Heart left ventricle (tissue), 16 donors: ENCODE measurements around the gene SEZ6L2. TPM values are rescaled to one million over a fixed set of nuclear protein-coding genes. Genes with fewer than 3 reads are reported as not detected.

ENCODE experiments used
- ATAC-seq, 4 donors: fragments of 200-7000 bp; cut with Tn5 transposase; one replicate each; pipeline ENCODE4 v1.9.1; 2020 to 2022; ENCODE audit warnings: moderate library complexity in 4 of 4, mild to moderate bottlenecking in 3 of 4, moderate number of reproducible peaks in 1 of 4
- DNase-seq, 5 donors: peaks; one replicate each; pipeline ENCODE4 v3.0.0-alpha.2; 2020
- H3K27ac ChIP-seq, 12 donors: fragments of 200-600 bp; sonication (generic) in 4 of 12; one replicate each; pipeline versions ENCODE4 v1.5.0 to v1.8.0; 2016 to 2022; ENCODE audit warnings: mild to moderate bottlenecking in 2 of 12
- H3K27me3 ChIP-seq, 9 donors: fragments of 200-600 bp; sonication (generic) in 2 of 9; one replicate each; pipeline versions ENCODE4 v1.5.1 to v1.8.0; 2016 to 2022; ENCODE audit warnings: mild to moderate bottlenecking in 3 of 9
- H3K36me3 ChIP-seq, 9 donors: fragments of 200-600 bp; sonication (generic) in 2 of 9; one replicate each; pipeline versions ENCODE4 v1.5.0 to v1.8.0; 2018 to 2022; ENCODE audit warnings: mild to moderate bottlenecking in 2 of 9
- H3K4me1 ChIP-seq, 12 donors: fragments of 200-600 bp; sonication (generic) in 4 of 12; one replicate each; pipeline versions ENCODE4 v1.5.0 to v1.8.0; 2016 to 2022; ENCODE audit warnings: mild to moderate bottlenecking in 3 of 12
- H3K4me3 ChIP-seq, 12 donors: fragments of 200-600 bp; sonication (generic) in 4 of 12; one replicate each; pipeline versions ENCODE4 v1.5.0 to v1.8.0; 2017 to 2022; ENCODE audit warnings: mild to moderate bottlenecking in 9 of 12, moderate library complexity in 4 of 12
- H3K9me3 ChIP-seq, 12 donors: fragments of 200-600 bp; sonication (generic) in 4 of 12; one replicate each; pipeline versions ENCODE4 v1.5.0 to v1.8.0; 2016 to 2022; ENCODE audit warnings: mild to moderate bottlenecking in 1 of 12
- POLR2A ChIP-seq, 2 donors: fragments of 450-650 bp; IDR thresholded peaks; one replicate each; pipeline ENCODE4 v1.6.1; 2017; ENCODE audit warnings: antibody characterized with exemption in 2 of 2, mild to moderate bottlenecking in 2 of 2, moderate library complexity in 2 of 2
- WGBS, 4 donors: extraction: QIAGEN DNeasy Blood & Tissue Kit in 2 of 4; methylation state at CpG; one replicate each; pipeline versions ENCODE4 v1.1.5 to v1.1.7; 2013 to 2018; 5-methylcytosine and 5-hydroxymethylcytosine counted together
- intact Hi-C, 10 donors: fragments of 100-400 bp; cut with DNase I; formaldehyde crosslinking; loops; one replicate each; pipeline versions ENCODE4 v1.11.1 to v1.14.2; 2022
- polyA plus RNA-seq, 2 donors: library from polyadenylated mRNA; stranded (reverse); fragments of 200-250 nt; gene quantifications; one replicate each; pipeline ENCODE4 v1.2.3, GENCODE V29; 2013
- total RNA-seq, 9 donors: library from RNA; depleted of rRNA in 2 of 9; stranded (reverse); fragments of >200 nt in 2 of 9; fragmentation: NEBNext Ultra II Directional in 3 of 9; extraction: Animal tissue kit (Norgen Biotek cat#: 25700) in 3 of 9; gene quantifications; one replicate each; pipeline versions ENCODE4 v1.1.0 to v1.2.4, GENCODE V29; 2016 to 2023
- TF ChIP-seq, protein P1 (sequence below), 12 donors: fragments of 200-600 bp; sonication (generic) in 4 of 12; IDR thresholded peaks; one replicate each; pipeline versions ENCODE4 v1.5.0 to v1.8.0; 2018 to 2022; ENCODE audit warnings: antibody characterized with exemption in 12 of 12, mild to moderate bottlenecking in 5 of 12
- donor health status: ischemic (EF 13 %, LVEDD 7.1; RV severe dilation, severe dysfunction).
- donor health status: healthy with polysubstance abuse.
- donor health status: DM: no; HTN: yes; CAD: no.
- donor health status: DM: no; HTN: no; CAD: no.
- donor health status: ischemic (EF 25% LVEDD 6.9; RV normal size, moderate dysfunction).
- donor health status: ischemic (EF 25% LVEDD 5.7; RV mildly dilated, moderate dysfunction).
- donor health status: healthy.
- donor health status: DM: yes; HTN: yes; CAD: no.
- donor health status: ischemic (EF 35%, LVEDD 5.7; RV mildly dilated, moderate dysfunction).
- donor health status: nonischemic (EF 11% LVEDD 7.7; RV severe dilation, severe dysfunction).
- donor health status: DM: yes; HTN: yes; CAD: no.
- donor health status: PGD.
- donor health status: ischemic (EF 29% LVEDD 5.4; RV normal size, mild dysfunction).
- donor health status: nonischemic (EF 23%, LVEDD 6.1; RV moderate dilation, normal function).

The SEZ6L2 gene
- total and polyA plus RNA-seq, 11 donors: 0.15 to 8.9 (median 1.1) TPM; not detected in 1

DNA sequence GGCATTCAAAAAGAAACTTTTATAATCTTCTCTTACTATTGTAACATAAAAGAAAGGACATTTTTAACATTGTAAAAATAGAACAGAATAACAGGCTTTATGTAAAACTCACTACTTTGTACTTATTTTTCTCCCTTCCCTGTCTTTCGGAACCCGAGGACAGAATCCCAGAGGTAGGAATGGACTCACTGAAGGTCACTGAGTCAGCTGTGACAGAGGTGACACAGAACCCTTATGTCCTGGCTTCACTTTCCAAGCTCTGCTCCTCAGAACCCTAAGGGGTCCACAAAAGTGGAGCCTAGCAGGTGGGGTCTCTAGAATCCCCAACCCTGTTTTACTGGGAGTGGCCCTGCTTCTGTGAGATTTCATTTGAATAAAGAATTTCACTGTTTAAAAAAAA, 23.0 kb upstream of the SEZ6L2 start:
- H3K4me3 ChIP-seq: no peak overlapping the region
- TF ChIP-seq POLR2A (IDR thresholded peaks at IDR 0.05): no peak
- TF ChIP-seq, protein P1, sequence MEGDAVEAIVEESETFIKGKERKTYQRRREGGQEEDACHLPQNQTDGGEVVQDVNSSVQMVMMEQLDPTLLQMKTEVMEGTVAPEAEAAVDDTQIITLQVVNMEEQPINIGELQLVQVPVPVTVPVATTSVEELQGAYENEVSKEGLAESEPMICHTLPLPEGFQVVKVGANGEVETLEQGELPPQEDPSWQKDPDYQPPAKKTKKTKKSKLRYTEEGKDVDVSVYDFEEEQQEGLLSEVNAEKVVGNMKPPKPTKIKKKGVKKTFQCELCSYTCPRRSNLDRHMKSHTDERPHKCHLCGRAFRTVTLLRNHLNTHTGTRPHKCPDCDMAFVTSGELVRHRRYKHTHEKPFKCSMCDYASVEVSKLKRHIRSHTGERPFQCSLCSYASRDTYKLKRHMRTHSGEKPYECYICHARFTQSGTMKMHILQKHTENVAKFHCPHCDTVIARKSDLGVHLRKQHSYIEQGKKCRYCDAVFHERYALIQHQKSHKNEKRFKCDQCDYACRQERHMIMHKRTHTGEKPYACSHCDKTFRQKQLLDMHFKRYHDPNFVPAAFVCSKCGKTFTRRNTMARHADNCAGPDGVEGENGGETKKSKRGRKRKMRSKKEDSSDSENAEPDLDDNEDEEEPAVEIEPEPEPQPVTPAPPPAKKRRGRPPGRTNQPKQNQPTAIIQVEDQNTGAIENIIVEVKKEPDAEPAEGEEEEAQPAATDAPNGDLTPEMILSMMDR (IDR thresholded peaks at IDR 0.05): no peak
- no peaks in the 10 kb centered on the region for H3K27me3 ChIP-seq
- intact Hi-C loops: loop anchor here in 2 of 10 donors (10.0 kb wide), 1 partner anchor 82 kb away; no protein-coding TSS in a partner anchor
- H3K36me3 ChIP-seq: peaks cover 0 to 63% (median 54%) of the 10 kb centered on the region in 9 donors
- 73 to 89% (median 81%) methylated on average over 2 of the region's 2 CpGs for WGBS, 4 donors
- no peak for DNase-seq
- peaks cover 4 to 26% (median 17%) of the 10 kb centered on the region in 12 donors for H3K4me1 ChIP-seq
- no peak overlapping the region for H3K27ac ChIP-seq
- no peak for ATAC-seq
- no peaks in the 10 kb centered on the region for H3K9me3 ChIP-seq

DNA sequence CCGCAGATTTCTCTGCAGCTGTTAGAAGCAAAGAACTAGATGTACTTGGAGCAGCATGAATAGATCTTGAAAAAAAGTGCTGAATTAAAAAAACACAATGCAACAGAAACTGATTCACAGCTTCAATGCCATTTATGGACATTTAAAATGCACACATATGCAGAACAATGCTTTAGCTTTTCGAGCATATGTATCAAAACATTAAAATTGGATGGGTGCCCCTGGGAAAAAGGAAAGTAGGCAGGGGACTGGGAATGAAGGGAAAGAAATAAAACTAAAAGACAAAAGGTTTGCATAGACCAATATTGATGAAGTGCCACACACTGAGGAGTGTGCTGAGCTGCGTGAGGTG, 21.7 kb upstream of the SEZ6L2 start:
- 64 to 90% (median 85%) methylated on average over 3 of the region's 3 CpGs for WGBS, 4 donors
- Histone ChIP-seq H3K36me3 (peaks cover 0 to 72% (median 63%) of the 10 kb centered on the region in 9 donors), H3K4me1 (peaks cover 4 to 16% (median 11%) of the 10 kb centered on the region in 12 donors), H3K27ac (no peak overlapping the region), H3K4me3 (no peak overlapping the region), H3K9me3 (no peaks in the 10 kb centered on the region), H3K27me3 (no peaks in the 10 kb centered on the region)
- no peak for TF ChIP-seq POLR2A (IDR thresholded peaks at IDR 0.05)
- TF ChIP-seq, protein P1 (IDR thresholded peaks at IDR 0.05): no peak
- intact Hi-C loops: loop anchor here in 2 of 10 donors (10.0 kb wide), 1 partner anchor 84 kb away; no protein-coding TSS in a partner anchor
- DNase-seq: no peak
- no peak for ATAC-seq

DNA sequence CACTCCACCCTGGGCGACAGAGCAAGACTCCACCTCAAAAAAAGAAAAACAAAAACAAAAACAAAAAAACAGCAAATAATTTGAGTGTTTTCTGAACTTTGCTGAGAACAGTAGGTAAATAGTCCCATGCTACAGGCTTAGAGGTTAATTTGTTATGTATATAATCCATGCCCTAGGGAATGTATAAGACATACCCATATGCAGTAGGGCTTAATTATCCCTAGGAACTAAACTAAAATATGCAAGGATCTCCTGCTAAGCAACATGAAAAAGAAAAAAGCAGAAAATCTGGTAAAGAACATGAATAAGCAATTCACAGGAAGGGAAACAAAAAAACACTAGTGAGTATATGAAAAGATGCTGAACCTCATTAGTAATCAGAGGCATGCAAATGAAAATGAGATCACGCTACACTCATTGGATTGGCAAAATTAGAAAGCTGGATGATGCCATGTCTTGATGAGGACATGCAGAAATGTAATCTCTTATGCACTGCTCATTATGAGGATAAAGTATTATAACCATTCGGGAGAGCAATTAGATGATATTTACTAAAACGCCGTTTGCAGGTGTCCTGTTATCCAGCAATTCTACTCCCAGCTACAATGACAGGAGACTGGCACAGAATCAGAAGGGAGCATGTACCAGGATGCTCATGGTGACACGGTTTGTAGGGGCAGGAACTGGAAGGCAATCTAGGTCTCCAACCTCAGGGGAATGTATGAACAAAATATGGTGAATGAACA, 21.1 kb upstream of the SEZ6L2 start:
- no peak overlapping the region for H3K27ac ChIP-seq
- no peak for ATAC-seq
- 81 to 88% (median 84%) methylated on average over 6 of the region's 6 CpGs for WGBS, 4 donors
- intact Hi-C loops: loop anchor here in 2 of 10 donors (10.0 kb wide), 1 partner anchor 84 kb away; no protein-coding TSS in a partner anchor
- no peak for DNase-seq
- TF ChIP-seq POLR2A (IDR thresholded peaks at IDR 0.05): no peak
- TF ChIP-seq, protein P1 (IDR thresholded peaks at IDR 0.05): no peak
- H3K9me3 ChIP-seq: no peaks in the 10 kb centered on the region
- H3K36me3 ChIP-seq: peaks cover 0 to 75% (median 63%) of the 10 kb centered on the region in 9 donors
- peaks cover 4 to 16% (median 11%) of the 10 kb centered on the region in 12 donors for H3K4me1 ChIP-seq
- H3K27me3 ChIP-seq: no peaks in the 10 kb centered on the region
- no peak overlapping the region for H3K4me3 ChIP-seq

DNA sequence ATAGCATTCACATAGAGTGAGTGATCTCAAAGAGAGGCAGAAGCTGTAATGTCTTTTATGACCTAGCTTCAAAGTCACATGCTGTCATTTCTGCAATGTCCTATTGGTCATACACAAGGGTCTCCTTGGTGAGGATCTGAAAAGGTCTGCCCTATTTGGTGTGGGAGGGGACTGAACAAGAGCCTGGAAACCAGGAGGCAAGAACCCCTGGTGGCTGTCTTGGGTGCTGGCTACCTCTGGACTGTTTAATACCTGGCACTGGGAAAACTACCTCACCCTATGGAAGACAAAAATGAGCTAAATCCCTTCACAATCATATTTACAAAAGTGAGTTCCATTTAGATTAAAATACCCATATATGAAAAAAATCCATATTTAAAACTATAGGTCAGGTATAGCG, 17.6 kb upstream of the SEZ6L2 start:
- intact Hi-C loops: loop anchor here in 1 of 10 donors (10.0 kb wide), 1 partner anchor 62 kb away; no protein-coding TSS in a partner anchor
- 90 to 100% (median 98%) methylated on average over 1 of the region's 1 CpG for WGBS, 4 donors
- ATAC-seq: no peak

More for the DNA sequence above, 17.6 kb upstream of the SEZ6L2 start:
- peaks cover 0 to 69% (median 56%) of the 10 kb centered on the region in 9 donors for H3K36me3 ChIP-seq
- no peak overlapping the region for H3K4me3 ChIP-seq
- no peak overlapping the region for H3K27ac ChIP-seq
- TF ChIP-seq POLR2A (IDR thresholded peaks at IDR 0.05): no peak
- TF ChIP-seq, protein P1 (IDR thresholded peaks at IDR 0.05): no peak
- no peaks in the 10 kb centered on the region for H3K4me1 ChIP-seq
- no peak for DNase-seq
- H3K9me3 ChIP-seq: no peaks in the 10 kb centered on the region
- no peaks in the 10 kb centered on the region for H3K27me3 ChIP-seq
